ENCODE results near the gene SLC25A53.

SLC25A53 gene, protein sequence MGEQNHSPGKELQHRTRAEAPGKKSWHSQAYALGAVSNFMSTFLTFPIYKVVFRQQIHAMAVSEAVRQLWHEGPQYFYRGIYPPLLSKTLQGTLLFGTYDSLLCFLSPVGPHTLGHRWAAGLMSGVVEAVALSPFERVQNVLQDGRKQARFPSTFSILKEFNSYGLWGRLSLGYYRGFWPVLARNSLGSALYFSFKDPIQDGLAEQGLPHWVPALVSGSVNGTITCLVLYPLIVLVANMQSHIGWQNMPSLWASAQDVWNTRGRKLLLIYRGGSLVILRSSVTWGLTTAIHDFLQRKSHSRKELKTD

DNA sequence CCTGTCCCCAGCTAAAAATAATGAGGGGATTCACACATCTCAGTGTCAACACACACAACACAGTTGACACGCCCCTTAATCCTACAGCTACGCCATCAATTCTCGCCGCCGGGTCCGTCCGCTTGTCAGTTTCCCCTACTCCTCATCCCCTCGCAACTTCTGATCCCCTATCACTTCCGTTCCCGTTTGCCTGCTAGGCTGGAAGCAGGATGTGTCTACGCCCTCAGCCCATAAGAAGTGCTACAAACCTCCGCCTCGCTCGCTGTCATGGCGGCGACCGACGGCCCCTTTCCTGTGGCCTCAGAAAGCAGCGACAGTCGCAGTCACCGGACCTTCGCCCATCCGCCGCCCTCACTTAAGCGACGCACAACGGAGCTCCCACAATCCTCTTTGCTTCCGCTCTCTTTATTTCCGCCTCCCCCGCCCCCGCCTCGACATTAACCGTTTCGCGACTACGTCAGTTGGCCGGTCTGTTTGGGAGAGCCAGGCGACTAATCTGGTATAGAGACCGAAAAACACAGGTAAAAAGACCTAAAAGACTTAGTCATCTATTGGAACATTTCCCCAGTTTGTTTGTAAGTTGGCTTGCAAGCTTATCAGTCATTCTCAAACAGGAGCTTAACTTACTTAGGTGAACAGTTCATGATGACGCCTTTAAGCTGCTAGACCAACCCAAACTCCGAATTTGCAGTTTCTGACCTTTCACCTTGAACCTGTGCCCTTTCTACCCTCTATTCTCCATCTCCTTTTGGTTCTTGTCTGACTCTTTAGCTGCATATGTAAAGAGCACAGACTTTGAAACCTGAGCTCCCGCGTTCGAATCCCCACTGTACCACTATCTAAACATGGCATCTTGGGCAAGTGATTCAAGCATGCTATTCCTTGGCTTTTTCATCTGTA lies at the start of gene SLC25A53:
Gene SLC25A53 (minus strand): TSS at position 380 of the 900 bp plus-strand sequence. CDS start 51,752 bp downstream, outside the sequence.
- H3K9me3 Mint-ChIP-seq = no peaks in the 10 kb centered on the region
- H3K4me1 Mint-ChIP-seq (ENCODE audit: low read depth) = peaks cover 8% of the 10 kb centered on the region
- no peaks in the 10 kb centered on the region for H3K27me3 Mint-ChIP-seq (ENCODE audit: low read depth)
- H3K36me3 Mint-ChIP-seq (ENCODE audit: low read depth) = peaks cover 5% of the 10 kb centered on the region
- H3K27ac Mint-ChIP-seq = peak within 1 kb of the TSS; percentile 100
- peak within 1 kb of the TSS; percentile 99 for H3K4me3 Mint-ChIP-seq

DNA sequence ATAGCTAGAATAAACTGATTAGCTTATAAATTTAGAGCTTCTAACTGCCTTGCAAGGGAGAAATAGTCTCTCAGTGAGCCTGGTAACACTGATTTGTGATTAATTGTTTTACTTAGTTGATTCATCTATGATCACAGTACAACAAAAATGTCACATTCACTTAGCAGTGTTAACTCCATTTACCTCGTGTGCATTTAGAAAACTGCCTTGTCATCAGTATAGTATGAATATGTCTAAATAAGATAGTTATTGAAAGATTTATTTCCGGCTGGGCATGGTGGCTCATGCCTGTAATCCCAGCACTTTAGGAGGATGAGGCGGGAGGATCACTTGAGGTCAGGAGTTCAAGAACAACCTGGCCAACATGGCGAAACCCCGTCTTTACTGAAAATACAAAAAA lies 48.7 kb upstream of the SLC25A53 start:
- H3K27me3 Mint-ChIP-seq (ENCODE audit: low read depth) = no peaks in the 10 kb centered on the region
- no peaks in the 10 kb centered on the region for H3K9me3 Mint-ChIP-seq
- no peak overlapping the region for H3K27ac Mint-ChIP-seq
- no peak overlapping the region for H3K4me3 Mint-ChIP-seq
- H3K36me3 Mint-ChIP-seq (ENCODE audit: low read depth) = no peaks in the 10 kb centered on the region
- H3K4me1 Mint-ChIP-seq (ENCODE audit: low read depth) = no peaks in the 10 kb centered on the region

DNA sequence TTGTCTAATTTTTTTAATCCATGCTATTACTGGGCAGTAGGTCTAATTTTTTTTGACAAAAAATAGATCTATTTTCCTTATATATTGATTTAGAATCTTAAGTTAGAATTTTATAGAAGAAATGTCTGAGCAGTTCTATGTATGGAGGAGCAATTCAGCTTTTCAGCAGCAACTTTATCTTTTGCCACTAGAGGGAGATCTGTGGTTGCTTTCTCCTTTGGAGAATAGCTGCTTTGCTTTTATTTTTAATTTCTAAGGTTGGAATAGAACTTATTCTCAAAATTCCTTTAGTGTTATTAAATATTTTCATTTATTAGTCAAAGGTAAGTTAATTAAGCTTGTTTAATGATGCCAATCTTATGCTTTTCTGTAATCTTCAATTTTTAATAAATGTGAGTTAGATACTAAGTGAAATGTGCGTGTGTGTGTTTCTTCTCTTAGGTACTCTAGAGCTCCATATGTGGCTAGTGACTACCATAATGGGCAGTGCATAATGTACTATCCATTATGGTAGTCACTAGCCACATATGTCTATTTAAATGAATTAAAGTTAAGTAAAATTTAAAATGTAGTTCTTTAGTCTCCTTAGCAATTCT lies 38.8 kb upstream of the SLC25A53 start:
- Mint-ChIP-seq H3K4me3 (no peak overlapping the region), H3K36me3 (ENCODE audit: low read depth) (peaks cover 2% of the 10 kb centered on the region), H3K27me3 (ENCODE audit: low read depth) (no peaks in the 10 kb centered on the region), H3K4me1 (ENCODE audit: low read depth) (no peaks in the 10 kb centered on the region), H3K9me3 (no peaks in the 10 kb centered on the region), H3K27ac (no peak overlapping the region)

DNA sequence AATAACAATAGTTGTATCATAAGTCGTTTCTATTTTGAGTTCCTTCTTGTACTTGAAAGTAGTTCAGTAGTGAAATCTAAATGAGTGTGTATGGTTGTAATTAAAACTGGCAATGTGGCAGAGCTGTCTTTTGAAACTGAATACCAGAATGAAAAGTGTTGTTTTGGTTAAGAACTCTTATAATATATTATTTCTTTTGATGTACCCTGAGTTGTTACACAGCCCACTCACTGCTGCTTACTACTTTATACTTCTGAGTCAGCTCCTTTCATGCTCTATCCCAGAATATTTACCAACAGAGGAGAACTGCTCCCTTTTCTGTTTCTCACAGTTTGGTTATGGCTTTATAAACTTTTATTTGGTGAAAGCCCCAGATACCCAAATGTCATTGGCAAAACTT lies 38.2 kb upstream of the SLC25A53 start:
- H3K27me3 Mint-ChIP-seq (ENCODE audit: low read depth) = no peaks in the 10 kb centered on the region

DNA sequence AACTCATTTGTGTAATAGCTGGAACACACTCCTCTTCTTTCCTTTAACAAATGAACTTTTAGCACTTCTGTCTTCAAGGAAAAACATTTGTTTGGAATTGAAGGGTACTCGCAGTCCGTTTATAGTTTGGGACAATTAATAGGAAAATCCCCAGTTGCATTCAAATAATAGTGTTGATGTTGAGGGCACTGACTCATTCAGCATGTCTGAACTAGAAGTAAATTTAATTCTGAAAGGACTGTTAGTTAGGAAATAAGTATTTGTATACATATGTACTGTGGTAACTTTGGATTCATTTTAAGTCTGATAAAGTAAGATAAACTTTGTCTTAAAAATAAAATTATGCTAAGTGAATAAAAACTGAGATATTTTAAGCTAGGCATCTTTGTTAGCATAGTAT lies 36.7 kb upstream of the SLC25A53 start:
- H3K9me3 Mint-ChIP-seq = no peaks in the 10 kb centered on the region
- no peak overlapping the region for H3K4me3 Mint-ChIP-seq
- H3K27me3 Mint-ChIP-seq (ENCODE audit: low read depth) = no peaks in the 10 kb centered on the region
- H3K27ac Mint-ChIP-seq = no peak overlapping the region
- peaks cover 4% of the 10 kb centered on the region for H3K36me3 Mint-ChIP-seq (ENCODE audit: low read depth)
- no peaks in the 10 kb centered on the region for H3K4me1 Mint-ChIP-seq (ENCODE audit: low read depth)

More for the DNA sequence above, 38.2 kb upstream of the SLC25A53 start:
- no peak overlapping the region for H3K27ac Mint-ChIP-seq
- H3K9me3 Mint-ChIP-seq = no peaks in the 10 kb centered on the region
- H3K4me1 Mint-ChIP-seq (ENCODE audit: low read depth) = no peaks in the 10 kb centered on the region
- no peak overlapping the region for H3K4me3 Mint-ChIP-seq
- peaks cover 2% of the 10 kb centered on the region for H3K36me3 Mint-ChIP-seq (ENCODE audit: low read depth)

DNA sequence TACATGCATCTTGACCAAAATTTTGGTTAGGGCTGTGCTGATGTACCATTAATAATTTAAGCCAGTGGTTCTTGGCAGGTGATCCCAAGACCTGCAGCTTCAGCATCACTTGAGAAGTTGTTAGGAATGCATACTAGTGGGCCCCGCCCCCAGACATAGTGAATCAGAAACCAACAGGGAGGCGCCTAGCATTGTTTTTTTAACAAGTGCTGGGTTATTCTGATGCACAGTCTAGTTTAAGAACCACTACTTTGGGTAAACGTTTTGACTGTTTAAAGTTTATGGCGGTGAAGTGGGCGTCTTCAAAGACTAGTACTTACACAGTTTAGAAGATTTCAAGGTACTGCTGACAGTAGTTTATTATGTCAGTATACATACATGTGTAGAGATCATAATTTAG lies 33.0 kb upstream of the SLC25A53 start:
- no peaks in the 10 kb centered on the region for H3K9me3 Mint-ChIP-seq
- no peaks in the 10 kb centered on the region for H3K4me1 Mint-ChIP-seq (ENCODE audit: low read depth)
- H3K27ac Mint-ChIP-seq = no peak overlapping the region
- H3K27me3 Mint-ChIP-seq (ENCODE audit: low read depth) = no peaks in the 10 kb centered on the region
- no peak overlapping the region for H3K4me3 Mint-ChIP-seq
- H3K36me3 Mint-ChIP-seq (ENCODE audit: low read depth) = peaks cover 7% of the 10 kb centered on the region

DNA sequence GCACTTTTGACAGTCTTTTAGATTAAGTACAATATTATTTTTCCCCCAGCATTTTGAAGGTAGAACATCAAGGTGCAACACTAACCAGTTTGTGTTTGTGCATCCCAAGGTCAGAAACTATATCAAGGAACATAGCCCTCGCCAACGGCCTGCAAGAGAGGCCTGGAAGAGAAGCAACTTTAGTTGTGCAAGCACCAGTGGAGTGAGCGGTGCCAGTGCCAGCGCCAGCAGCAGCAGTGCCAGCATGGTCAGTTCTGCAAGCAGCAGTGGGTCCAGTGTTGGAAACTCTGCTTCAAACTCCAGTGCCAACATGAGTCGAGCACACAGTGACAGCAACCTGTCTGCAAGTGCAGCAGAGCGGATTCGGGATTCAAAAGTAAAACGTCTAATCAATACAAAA lies 31.1 kb upstream of the SLC25A53 start:
- Mint-ChIP-seq H3K9me3 (no peaks in the 10 kb centered on the region), H3K36me3 (ENCODE audit: low read depth) (peaks cover 7% of the 10 kb centered on the region), H3K4me3 (no peak overlapping the region), H3K4me1 (ENCODE audit: low read depth) (no peaks in the 10 kb centered on the region), H3K27me3 (ENCODE audit: low read depth) (no peaks in the 10 kb centered on the region), H3K27ac (no peak overlapping the region)

DNA sequence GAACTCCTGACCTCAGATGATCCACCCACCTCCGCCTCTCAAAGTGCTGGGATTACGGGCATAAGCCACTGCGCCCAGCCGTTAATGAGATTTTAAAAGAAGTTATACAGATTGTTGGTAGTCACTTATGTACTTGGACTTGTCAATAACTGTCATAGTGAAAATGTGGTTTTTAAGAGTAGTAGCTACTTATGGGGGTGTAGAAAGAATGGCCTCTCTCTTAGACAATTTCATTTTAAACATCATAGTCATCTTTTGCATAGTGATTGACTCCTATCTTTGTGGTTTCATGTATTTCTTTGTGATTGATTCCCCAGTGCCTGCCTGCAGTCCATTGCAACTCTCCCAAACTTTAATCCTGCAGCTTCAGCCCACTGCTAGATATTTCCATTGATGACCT lies 26.9 kb upstream of the SLC25A53 start:
- Mint-ChIP-seq H3K4me1 (ENCODE audit: low read depth) (no peaks in the 10 kb centered on the region), H3K27ac (no peak overlapping the region), H3K9me3 (no peaks in the 10 kb centered on the region), H3K36me3 (ENCODE audit: low read depth) (peaks cover 12% of the 10 kb centered on the region), H3K4me3 (no peak overlapping the region), H3K27me3 (ENCODE audit: low read depth) (no peaks in the 10 kb centered on the region)

DNA sequence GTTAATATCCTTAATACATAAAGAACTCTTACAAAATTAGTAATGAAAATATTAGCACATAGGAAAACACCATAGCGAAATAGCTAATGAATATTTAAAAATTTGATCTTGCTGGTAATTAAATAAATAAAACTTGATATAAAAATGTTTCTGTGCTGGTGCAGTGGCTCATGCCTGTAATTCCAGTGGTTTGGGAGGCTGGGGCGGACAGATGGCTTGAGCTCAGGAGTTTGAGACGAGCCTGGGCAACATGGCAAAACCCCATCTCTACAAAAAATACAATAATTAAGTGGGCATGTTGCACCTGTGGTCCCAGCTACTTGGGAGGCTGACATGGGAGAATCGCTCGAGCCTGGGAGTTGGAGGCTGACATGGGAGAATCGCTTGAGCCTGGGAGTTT lies 17.0 kb upstream of the SLC25A53 start:
- Mint-ChIP-seq H3K36me3 (ENCODE audit: low read depth) (peaks cover 11% of the 10 kb centered on the region), H3K4me1 (ENCODE audit: low read depth) (peaks cover 10% of the 10 kb centered on the region), H3K27ac (no peak overlapping the region), H3K4me3 (no peak overlapping the region), H3K9me3 (no peaks in the 10 kb centered on the region), H3K27me3 (ENCODE audit: low read depth) (no peaks in the 10 kb centered on the region)

DNA sequence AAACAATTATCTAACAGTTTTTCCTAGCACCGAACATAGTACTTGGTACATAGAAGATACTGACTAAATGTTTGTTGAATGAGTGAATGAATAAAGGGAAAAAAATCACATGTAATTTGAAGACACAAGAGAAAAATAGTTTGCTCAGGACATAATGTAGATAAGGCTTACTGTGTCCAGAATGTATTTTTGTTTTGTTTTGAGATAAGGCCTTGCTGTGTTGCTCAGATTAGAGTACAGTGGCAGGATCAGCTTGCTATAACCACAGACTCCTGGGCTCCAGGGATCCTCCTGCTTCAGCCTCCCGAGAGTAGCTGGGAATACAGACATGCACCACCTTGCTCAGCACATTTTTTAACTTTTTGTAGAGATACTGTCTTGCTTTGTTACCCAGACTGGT lies 16.0 kb upstream of the SLC25A53 start:
- Mint-ChIP-seq H3K27me3 (ENCODE audit: low read depth) (no peaks in the 10 kb centered on the region), H3K4me3 (no peak overlapping the region), H3K27ac (no peak overlapping the region), H3K9me3 (no peaks in the 10 kb centered on the region), H3K4me1 (ENCODE audit: low read depth) (peaks cover 16% of the 10 kb centered on the region), H3K36me3 (ENCODE audit: low read depth) (peaks cover 11% of the 10 kb centered on the region)

DNA sequence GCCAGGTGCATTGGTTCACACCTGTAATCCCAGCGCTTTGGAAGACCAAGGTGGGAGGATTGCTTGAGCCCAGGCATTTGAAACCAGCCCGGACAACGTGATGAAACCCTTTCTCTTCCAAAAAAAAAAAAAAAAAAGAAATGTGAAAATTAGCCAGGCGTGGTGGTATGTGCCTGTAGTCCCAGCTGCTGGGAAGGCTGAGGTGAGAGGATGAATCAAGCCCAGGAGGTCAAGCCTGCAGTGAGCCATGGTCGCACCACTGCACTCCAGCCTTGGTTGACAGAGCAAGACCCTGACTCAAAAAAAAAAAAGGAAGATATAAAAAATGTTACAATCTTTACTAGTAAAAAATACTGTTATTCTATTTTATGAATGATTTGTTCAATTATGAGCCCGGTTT lies 15.3 kb upstream of the SLC25A53 start:
- no peak overlapping the region for H3K4me3 Mint-ChIP-seq
- H3K27ac Mint-ChIP-seq = no peak overlapping the region
- no peaks in the 10 kb centered on the region for H3K27me3 Mint-ChIP-seq (ENCODE audit: low read depth)
- no peaks in the 10 kb centered on the region for H3K9me3 Mint-ChIP-seq
- peaks cover 10% of the 10 kb centered on the region for H3K36me3 Mint-ChIP-seq (ENCODE audit: low read depth)
- H3K4me1 Mint-ChIP-seq (ENCODE audit: low read depth) = peaks cover 21% of the 10 kb centered on the region

DNA sequence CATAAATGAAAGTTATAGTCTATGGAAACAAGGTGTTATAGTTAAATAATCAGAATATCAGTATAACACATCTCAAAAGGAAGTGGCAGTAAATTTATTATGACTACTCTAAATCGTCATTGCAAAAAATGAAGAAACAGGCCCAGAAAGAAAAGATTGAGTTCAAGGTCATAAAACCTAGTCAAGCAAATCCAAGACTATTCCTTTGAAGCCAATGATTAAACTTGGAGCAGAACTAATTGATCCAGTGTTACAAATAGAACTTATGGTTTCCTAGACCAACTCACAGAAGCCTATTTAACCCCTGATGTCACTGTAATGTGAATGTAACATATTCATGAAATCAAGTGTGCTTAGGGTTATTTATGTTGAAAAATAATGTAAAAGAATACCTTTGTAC lies 11.3 kb upstream of the SLC25A53 start:
- Mint-ChIP-seq H3K27ac (no peak overlapping the region), H3K9me3 (no peaks in the 10 kb centered on the region), H3K36me3 (ENCODE audit: low read depth) (peaks cover 7% of the 10 kb centered on the region), H3K4me3 (peak overlapping the region; percentile 79), H3K27me3 (ENCODE audit: low read depth) (no peaks in the 10 kb centered on the region), H3K4me1 (ENCODE audit: low read depth) (peaks cover 27% of the 10 kb centered on the region)

DNA sequence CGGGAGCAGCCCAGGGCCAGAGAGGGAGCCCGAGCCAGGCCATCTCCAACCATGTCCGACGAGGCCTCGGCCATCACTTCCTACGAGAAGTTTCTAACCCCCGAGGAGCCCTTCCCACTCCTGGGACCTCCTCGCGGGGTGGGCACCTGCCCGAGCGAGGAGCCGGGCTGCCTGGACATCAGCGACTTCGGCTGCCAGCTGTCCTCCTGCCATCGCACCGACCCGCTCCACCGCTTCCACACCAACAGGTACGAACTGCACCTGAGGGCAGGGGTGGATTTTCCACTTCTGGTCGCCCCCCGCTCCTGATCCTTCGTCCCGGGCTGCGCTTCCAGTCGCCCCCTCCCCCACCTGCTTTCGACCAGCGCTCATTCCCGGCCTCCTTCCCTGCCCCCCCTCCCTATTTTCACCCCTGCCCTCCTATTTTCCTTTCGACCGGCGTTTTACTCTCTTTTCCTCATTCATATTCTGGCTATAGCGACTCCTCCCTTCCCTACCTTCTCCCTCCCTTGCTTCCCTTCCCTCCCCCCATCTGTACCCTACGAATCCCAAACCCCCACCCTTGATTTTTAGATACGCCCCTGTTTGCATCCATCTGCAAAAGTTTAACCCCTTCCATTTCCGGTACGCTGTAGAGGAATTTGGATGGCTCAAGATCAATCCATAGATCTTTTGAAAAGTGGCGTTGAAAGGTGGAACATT lies 10.1 kb upstream of the SLC25A53 start:
- peak overlapping the region; percentile 20 for H3K27ac Mint-ChIP-seq
- no peaks in the 10 kb centered on the region for H3K27me3 Mint-ChIP-seq (ENCODE audit: low read depth)
- peaks cover 27% of the 10 kb centered on the region for H3K4me1 Mint-ChIP-seq (ENCODE audit: low read depth)
- peaks cover 7% of the 10 kb centered on the region for H3K36me3 Mint-ChIP-seq (ENCODE audit: low read depth)
- no peaks in the 10 kb centered on the region for H3K9me3 Mint-ChIP-seq
- H3K4me3 Mint-ChIP-seq = peak overlapping the region; percentile 79
